Stimulated activated CD4-positive, alpha-beta T cell treated with anti-CD3 and anti-CD28 coated beads, Interleukin-12 subunit alpha, Interleukin-12 subunit beta, amount 100 ng/mL, for 48 hours (primary cell): ENCODE data around the gene FGD6.
"Not testable (repeated sequence)": the region's sequence is repeated elsewhere in the genome, so short reads cannot be mapped to it uniquely, and the experiment has no call there.

Source experiments
- DNase-seq, 3 donors: peaks; one replicate each; pipeline ENCODE4 v3.0.0-alpha.2; 2020; ENCODE audit warnings: low read depth in 2 of 3, low spot score in 1 of 3

The FGD6 gene

GRCh38 chr12:95235621-95236020 lies 18.4 kb upstream of the FGD6 start:
- DNase-seq: not testable (repeated sequence)

GRCh38 chr12:95234187-95234586 lies 16.9 kb upstream of the FGD6 start:
- DNase-seq: not testable (repeated sequence)

GRCh38 chr12:95231190-95231589 lies 13.9 kb upstream of the FGD6 start:
- no peak for DNase-seq

DNA sequence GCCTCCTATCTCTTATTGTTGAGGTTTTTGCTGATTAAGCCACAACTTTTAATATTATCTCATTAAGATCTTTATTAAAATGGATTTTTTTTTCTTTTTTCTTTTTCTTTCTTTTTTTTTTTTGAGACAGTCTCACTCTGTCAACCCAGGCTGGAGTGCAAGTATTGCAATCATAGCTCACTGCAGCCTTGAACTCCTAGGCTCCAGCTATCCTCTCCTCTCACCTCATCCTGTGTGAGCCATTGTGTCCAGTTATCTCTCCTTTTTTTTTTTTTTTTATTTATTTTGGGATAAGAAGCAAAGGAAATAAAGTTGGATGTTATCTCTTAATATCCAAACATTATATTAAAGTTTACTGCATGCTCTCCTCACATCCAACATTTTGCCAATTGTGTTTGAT lies 13.0 kb upstream of the FGD6 start:
- DNase-seq: no peak

DNA sequence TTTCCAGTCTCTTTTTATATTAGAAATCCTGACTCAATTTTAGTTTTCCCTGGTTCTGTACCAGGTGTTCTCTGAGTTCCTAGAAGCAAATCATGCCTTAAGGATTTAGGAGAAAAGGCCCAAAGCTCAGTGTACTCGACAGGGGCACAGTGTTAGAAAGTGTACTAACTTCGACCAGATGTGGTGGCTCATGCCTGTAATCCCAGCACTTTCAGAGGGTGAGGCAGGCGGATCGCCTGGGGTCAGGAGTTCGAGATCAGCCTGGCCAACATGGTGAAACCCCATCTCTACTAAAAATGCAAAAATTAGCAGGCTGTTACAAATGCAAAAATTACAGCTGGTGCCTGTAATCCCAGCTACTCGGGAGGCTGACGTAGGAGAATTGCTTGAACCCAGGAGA lies 12.4 kb upstream of the FGD6 start:
- DNase-seq: no peak

- no peak for DNase-seq
Observed at GRCh38 chr12:95228617-95229016, 11.3 kb upstream of the FGD6 start.

GRCh38 chr12:95227818-95228356 lies 10.6 kb upstream of the FGD6 start:
- DNase-seq: no peak

DNA sequence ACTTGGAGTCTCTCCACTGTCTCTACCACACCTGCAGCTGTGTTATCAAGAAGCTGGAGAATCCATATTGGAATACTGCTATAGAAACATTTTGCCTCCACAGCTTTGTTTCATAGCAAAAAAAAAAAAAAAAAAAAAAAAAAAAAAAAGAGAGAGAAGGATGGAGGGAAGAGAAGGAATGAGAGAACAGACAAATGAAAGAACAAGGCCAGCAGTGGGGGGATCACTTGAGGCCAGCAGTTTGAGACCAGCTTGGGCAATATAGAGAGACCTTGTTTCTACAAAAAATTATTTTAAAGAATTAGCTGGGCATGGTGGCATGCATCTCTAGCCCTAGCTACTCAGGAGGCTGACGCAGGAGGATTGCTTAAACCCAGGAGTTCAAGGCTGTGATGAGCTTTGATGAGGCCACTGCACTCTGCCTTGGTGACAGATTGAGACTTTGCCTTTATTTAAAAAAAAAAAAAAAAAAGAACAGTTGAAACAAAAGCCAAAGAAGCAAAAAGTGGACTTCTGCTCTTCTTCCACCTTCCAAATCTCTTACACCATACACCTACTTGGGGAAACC lies 8.5 kb upstream of the FGD6 start:
- no peak for DNase-seq

DNA sequence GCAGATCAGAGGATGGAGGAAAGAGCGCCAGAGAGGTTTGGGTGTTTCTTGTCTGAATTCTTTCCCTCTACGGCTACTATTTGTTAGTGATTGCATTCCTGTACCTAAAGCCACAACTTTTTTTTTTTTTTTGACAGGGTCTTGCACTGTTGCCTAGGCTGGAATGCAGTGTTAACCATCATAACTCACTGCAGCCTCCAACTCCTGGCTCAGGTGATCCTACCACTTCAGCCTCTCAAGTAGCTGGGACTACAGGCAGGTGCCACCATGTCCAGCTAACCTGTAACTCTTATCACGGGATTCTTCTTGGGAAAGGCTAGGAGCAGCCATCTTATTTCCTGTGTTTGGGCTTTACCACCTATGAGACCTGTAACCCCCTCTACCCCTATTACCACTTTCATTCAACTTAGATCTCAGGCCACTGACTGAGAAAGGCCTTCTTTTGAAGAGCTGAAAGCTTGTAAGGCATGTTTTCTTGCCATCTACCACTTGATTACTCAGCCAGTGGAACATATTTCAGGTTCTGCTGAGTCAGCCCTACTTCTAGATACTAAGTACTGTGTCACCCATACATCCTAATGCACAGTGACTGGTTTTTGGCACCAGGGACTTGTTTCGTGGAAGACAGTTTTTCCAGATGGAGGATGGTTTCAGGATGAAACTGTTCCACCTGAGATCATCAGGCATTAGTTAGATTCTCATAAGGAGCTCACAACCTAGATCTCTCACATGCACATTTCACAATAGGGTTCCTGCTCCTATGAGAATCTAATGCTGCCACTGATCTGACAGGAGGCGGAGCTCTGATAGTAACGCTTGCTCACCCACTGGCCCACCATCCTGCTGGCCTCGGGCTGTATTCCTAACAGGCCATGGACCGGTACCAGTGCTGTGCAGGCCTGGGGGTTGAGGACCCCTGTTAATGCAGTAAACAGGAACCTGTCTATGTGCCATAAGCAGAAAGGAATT lies 7.2 kb upstream of the FGD6 start:
- no peak for DNase-seq

- no peak for DNase-seq
Observed at GRCh38 chr12:95220726-95221125, 3.5 kb upstream of the FGD6 start.

GRCh38 chr12:95220190-95220589 lies 2.9 kb upstream of the FGD6 start:
- DNase-seq: no peak

DNA sequence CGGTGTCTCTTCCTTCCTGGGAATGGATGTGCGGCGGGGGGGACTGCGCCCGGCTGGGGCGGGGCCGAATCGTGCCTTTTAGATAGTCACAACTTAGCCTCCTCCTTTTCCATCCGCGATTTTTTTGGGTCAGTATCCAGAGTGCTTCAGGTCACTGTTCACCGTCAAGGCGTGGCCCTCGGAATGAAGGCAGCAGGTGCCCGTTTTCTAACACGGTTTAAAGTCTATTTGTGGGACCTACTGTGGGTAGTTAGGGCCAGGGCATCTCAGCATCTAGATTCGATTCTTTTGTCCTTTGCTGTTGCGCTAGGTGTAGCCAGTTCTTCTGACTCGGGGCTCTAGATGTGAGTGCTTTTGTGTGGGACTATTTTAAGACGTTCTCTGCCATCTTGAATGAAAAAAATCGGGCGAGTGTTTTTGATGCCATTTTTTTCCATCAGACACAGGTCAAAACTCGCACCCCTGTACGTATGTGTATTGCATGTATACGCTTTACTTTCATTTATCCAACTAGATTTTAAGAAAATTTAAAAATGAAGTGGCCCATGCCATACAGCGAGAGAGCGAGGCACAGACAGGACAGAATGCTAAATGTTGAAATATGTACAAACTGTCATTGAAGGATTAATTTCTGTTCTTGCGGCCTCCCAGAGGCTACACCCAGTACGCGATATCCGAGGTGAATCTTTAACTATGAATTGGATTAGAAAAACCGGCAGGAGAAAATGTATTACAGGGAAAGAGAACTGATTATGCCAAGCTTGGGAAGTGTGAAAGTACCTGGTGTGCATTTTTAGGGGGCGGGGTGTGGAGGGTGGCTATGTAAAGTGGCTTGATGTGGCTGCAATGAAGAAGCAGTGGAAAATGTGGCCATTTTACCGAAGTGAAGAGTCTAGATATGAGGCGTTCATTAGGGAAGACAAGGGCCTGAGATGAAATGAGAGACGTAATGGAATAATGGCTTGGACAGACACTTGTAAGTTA lies 1.2 kb upstream of the FGD6 start:
- DNase-seq: peak; percentile 15 to 41 (median 35)

DNA sequence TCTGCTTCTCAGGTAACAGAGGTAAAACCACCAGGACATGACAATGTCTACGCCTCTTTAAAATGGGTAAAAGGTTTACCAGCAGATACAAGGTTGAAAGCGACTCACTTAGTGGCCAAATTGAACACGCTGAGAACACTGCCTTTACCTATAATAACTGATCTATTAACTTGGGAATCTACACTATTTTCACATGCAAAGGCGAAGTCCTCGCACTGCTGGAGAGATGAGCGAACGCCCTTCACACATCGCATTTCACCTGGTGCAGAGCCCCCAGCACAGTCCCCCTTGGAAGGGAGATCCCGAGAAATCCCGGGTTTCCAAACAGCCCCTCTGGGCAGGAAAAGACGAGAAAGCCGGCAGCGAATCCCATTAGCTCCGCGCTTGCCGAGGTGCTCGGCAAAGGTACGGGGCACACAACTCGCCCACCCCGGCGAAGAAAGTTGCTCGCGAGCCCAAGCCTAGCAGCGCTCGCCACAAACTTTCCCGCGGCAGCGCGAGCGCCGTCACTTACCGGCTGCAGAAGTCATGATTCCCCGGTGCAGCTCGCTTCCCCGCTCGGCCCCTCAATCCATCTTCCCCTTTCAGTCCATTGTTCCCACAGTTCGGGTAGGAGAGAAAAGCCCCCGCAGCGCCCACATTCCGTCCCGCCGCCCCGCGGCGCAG lies 423 bp downstream of the FGD6 start:
- DNase-seq: peak in 1 of 3 donors; percentile 12

- DNase-seq: no peak
Observed at GRCh38 chr12:95215949-95216348, 1.3 kb downstream of the FGD6 start.

DNA sequence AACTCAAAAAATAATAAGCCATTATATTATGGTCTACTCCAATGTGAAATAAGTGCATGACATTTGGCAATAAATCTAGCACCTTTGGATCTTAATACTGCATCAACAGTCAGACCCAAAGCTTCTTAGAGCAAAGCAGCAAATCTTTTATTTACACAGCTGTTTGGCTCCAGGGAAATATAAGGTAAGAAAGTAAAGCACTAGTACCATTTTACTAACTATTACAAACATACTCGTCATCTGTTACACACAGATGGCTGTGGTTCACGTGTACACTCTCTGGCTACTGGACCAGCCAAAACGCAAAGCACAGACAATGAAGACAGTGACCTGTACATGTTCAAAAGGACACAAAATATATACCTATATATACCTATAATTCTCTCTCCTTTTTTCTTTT lies 2.8 kb downstream of the FGD6 start:
- DNase-seq: no peak

GRCh38 chr12:95213928-95214327 lies 3.3 kb downstream of the FGD6 start:
- DNase-seq: no peak

- DNase-seq: no peak
Observed at GRCh38 chr12:95213119-95213518, 4.1 kb downstream of the FGD6 start.

DNA sequence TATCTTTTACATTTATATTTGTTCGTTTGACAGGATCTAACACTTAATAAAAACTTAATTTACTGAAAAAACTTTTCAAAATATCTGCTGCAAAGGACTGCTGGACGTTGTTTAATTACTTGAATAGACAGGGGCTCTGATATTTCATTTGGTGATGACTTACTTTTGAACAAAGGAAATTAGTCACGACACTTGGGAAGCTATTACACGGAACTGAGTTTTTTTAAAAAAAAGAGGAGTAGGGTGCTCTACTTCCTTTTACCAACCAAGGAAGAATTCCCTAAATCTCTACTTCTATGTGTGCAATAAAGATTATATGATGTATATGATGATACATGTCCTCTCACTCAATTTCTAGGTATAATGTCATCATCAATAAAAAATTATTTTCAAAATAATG lies 4.7 kb downstream of the FGD6 start:
- DNase-seq: no peak

- DNase-seq: no peak
Observed at GRCh38 chr12:95208678-95209077, 8.6 kb downstream of the FGD6 start.

DNA sequence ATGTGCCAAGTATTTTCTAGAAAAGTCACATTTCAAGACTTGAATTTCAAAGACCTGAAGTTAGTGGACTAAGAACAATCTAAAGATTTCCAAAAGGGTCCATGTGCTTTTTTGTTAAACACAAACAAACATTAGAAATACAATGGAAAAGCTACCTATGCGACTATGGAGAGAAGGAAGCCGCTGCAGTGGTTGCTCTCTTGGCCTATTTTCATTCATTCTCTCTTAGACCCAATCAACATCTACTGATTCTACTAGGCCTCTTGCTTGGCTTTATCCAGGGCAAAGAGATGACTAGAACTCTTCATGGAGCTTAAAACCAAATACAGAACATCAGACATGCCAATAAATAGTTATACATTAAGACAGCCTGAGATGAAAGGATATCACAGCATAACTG lies 9.9 kb downstream of the FGD6 start:
- DNase-seq: no peak

- no peak for DNase-seq
Observed at GRCh38 chr12:95206916-95207315, 10.4 kb downstream of the FGD6 start.
